SK-MEL-5 (cell line): Measurements from ENCODE around the gene ICAM3. TPM values are rescaled to one million over a fixed set of nuclear protein-coding genes. Genes with fewer than 3 reads are reported as not detected.
A peak's percentile ranks its signal among the peaks of the same experiment; 100 is the strongest.

Experiments
- DNase-seq: peaks from one replicate; pipeline ENCODE4 v3.0.0-alpha.2; 2016; ENCODE audit warnings: low read depth, low spot score
- in situ Hi-C: cut with HindIII; loops from 2 replicates; pipeline ENCODE4 v1.10.0; 2016; ENCODE audit warnings: low sequenced_read_pairs, high pct_unique_total_duplicates, low pct_unique_long_range_greater_than_20kb
- total RNA-seq: library from RNA; depleted of rRNA; stranded (reverse); fragments of >200 nt; shearing (Covaris generic); gene quantifications from 2 replicates; pipeline ENCODE4 v1.2.3, GENCODE V29; 2014

The ICAM3 gene
- total RNA-seq, 1 experiment from 2014 or later, result 7.6 TPM

DNA sequence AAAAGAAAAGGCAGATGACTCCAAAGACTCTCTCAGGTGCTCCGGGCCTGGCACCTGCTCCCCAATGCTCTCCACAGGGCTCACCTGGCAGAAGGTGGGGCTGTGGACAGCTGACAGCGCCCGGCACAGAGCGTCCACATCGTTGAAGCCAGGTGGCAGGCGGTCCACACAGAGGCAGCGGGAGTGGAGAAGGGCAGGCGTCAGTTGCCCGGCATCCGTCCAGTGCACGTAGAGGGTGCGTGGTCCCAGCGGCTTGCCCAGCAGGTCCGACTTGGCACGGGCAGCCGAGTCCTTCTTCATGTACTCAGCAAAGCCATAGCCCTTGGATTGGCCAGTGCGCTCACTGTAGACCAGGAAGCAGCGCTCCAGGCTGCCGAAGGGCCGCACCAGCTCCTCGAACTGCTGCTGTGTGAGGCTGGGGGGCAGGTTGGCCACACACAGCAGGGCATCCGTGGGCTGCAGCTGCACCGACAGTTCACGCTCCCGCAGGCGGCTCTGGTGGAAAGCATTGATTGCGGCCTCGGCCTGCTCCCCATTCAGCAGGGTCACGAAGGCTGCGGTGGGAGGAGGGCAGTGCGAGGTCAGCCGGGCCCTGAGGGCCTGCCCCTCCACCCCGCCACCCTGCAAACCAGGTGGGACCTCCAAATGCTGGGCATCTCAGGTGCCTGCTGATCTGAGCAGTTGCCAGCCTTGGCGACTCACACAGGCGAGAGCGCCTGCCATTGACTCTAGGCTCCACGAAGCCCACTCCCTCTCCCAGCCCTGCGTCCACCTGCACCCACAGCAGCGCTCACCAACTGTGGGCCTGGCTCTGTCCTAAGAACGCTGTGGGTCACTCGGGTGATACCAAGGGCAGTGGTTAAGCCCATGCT lies 10.6 kb downstream of the ICAM3 start:
- in situ Hi-C loops, result no loop called here
- DNase-seq, result no peak

DNA sequence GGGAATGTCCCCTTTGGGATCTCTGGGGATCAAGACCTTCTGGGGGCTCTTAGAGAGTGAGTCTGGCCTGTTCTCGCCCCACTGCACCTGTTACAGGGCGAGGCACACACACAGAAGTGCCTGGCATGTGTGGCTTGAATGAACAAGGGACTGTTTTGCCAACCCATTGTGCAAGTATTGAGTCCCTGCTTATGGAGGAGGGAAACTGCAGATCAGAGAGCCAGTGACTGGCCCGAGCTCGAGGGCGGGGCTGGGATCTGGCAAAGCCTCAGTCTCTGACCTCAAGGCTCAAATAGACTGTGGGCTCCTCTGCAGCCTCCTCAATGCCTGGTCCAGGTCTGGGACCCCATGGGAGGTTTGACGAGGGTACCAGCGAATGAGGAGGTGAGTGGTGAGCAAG lies 11.6 kb downstream of the ICAM3 start:
- in situ Hi-C loops, result no loop called here

DNA sequence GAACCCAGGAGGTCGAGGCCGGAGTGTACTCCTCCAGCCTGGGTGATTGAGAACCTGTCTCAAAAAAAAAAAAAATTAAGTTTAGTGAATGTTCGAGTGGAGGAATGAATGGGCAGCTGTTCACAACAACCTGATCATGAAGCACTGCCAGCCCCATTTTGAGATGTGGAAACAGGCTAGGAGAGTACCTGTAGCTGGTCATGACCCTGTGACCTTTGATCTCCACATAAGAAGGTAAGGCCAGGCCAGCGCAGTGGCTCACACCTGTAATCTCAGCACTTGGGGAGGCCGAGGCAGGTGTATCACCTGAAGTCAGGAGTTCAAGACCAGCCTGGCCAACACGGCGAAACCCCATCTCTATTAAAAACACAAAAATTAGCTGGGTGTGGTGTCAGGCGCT lies 13.7 kb downstream of the ICAM3 start:
- DNase-seq, result no peak
- in situ Hi-C loops, result no loop called here

More for the DNA sequence above, 11.6 kb downstream of the ICAM3 start:
- DNase-seq, result no peak

DNA sequence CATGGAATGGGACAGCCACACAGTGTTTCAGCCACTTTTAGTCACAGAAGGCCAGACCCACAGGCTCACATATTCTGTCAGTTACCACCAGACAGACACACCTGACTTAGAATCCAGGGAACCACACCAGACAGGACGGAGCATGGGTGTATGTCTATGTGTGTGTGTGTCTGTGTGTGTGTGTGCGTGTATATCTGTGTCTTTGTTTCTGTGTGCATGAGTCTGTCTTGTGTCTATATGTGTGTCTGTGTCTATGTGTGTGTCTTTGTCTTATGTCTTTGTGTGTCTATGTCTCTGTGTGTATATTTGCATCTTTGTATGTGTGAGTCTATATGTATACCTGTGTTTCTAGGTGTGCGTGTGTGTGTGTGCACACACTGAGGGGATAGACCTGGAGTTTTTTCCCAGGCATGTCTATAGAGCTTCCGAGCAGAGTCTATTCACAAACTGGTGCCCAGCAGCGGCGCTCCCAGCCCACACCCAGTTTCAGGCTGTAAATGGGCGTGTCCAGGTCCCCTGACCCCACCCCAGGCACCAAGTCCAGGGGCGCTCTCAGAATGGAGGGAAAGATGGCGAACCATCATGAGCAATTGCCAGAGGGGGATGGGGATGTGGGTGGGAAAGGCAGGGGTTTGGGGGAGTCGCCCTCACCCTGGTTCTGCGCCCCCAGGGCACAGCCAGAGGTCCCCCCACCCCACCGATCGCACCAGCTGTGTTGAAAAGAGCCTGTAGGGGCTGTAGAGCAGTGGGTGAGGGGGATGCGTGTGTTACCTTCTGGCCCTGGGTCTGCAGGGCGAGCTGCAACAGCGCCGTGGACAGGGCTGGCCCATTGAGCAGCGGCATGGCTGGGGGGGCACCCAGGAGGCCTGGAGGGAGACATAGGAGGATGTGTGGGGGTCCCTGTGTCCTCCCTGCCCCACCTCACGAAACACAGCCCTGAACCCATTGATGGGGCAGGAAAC lies 17.3 kb downstream of the ICAM3 start:
- DNase-seq, result no peak
- in situ Hi-C loops, result no loop called here

DNA sequence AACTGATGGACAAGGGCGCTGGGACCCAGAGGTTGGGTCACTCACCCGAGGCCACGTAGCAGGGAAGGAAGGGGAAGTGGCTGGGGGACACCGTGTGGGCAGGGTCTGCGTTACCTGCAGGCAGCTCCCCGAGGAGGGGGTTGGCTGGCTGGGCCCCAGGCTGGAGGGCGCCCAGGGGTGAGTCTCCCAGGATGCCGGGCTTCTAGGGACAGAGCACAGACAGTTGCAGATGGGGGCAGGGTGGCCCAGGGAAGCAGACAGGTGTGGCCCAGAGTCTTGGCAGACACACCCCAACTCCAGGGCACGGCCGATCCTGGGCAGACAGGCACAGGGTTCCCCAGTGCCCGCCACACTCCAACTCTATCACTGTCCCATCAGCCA lies 18.0 kb downstream of the ICAM3 start:
- in situ Hi-C loops, result no loop called here

DNA sequence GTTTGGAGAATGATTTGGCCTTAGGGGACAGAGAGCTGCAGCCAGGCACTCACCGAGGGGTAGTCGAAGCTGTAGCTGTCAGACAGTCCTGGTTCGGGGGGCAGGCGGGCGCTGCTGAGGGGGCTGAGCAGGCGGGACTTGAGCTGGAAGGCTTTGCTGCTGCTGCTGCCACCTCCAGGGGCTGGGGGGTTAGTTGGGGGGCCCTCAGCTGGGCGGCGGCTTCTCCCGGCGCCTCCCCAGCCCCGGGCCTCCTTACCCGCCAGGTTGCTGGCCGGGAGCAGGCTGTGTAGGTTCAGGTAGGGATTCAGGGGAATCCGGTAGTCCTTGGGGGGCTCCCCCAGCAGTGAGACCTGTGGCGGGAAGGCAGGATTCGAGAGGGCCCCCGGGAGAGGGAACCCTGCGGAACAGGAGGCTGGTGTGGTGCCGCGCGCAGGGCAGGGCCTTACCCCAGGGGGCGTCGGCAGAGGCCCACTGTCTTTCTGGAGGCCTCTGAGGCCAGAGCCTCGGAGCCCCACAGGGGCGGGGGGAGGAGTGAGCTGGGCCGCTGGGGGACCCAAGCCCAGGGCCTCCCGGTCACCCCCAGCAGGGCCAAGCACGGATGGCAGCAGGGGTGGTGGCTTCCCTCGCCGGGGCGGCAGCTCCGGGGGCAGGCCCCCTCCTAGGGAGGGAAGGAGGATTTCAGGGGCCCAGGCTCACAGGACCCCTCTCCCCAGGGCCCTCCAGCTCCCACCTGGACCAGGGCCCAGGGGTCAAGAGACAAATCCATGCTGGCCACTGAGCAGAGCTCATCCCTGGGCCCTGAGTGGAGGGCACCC lies 18.6 kb downstream of the ICAM3 start:
- in situ Hi-C loops, result no loop called here
- DNase-seq, result no peak

More for the DNA sequence above, 18.0 kb downstream of the ICAM3 start:
- no peak for DNase-seq

DNA sequence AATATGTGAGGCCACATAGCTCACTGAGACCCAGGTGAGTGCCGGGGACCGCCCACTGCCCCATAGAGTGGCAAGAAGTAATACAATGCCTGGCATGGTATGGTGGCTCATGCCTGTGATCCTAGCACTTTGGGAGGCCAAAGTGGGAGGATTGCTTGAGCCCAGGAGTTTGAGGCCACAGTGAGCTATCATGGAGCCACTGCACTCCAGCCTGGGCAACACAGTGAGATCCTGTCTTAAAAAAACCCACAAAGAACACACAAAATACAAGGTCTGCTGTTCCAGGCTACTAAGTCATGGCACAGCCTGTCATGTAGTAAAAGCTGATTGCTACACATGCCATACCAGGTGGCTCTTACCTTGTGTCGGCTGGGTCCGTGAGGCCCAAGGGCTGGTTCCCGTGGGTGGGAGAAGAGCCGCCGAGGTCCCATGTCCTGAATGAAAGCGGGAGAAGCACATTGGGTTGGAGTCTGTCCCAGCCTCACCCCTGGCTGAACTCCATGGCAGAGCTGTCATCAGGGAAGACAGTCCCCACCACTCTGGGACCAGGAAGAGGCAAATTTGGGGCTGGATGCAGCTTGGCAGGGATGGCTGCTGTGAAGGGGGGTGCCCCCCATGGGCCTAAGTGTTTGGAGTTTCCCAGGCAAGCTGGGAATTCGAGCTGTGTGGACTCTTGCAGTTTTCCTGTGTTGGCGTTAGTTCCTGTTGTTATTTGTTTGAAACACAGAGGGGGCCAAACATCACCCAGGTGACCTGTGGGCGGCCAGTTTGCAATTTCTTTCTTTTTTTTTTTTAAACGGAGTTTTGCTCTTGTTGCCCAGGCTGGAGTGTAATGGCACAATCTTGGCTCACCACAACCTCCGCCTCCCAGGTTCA lies 20.4 kb downstream of the ICAM3 start:
- in situ Hi-C loops, result no loop called here
- DNase-seq, result no peak

DNA sequence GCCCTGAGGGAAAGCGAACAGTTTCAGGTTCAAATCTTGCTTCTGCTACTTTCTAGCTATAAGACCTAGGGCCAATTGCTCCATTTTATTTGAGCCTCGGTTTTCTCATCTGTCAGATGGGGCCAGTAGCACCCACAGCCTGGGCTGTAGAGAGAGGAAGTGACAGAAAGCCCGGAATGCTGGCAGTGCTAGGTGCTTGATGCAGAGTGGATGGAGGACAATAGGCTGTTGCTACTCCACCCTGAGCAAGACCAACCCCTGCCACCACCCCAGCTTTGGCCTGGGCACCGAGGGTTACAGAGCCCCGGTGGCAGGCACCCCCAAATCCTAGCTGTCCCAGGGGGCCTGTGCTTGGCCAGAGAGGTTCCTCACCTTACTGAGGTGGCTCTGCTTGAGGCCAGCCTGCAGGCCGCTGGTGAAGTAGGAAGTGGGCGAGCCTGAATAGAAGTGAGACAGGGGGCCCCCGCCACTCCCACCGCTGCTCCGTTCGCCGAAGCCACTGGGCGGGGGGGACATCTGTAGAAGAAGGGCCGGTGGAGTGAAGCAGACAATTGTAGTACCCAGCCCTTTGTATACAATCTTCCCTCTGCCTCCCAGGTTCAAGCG lies 21.5 kb downstream of the ICAM3 start:
- DNase-seq, result no peak
- in situ Hi-C loops, result no loop called here

DNA sequence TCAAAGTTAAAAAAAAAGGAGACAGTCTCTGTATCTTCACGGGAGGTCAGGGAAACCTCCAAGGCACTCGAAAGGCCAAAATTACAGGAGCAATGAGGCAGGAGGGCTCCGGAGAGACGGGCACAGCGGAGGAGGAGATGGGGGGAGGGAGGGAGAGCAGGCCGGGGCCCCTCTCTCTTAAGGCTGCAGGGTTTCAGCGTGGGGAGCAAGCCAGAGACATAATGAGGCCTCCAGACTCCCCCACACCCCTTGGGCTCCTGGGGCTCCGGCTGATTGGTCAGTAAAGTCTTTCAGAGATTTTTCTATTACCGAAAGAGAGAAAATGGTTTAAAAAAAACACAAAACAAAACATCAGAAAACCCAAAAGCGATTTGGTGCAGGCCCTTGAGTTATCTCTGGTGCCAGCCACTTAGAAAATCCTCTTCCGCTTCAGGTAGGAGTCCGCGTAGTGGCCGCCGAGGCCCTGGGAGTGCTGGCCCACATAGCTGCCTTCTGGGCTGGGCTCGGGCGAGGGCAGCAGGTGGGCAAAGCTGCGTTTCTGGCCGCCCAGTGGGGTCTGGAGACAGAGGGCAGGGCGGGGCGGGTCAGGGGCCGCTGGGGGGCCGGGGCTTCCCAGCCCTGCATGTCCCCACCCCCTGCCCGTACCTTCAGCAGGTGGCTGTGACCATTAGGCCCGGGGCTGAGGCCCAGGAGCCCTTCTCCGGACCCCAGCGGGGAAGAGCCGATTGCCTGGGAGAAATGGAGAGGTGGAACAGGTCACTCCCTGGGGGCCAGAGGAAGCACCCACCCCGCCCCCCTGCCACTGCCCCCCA lies 22.2 kb downstream of the ICAM3 start:
- DNase-seq, result no peak
- in situ Hi-C loops, result no loop called here

DNA sequence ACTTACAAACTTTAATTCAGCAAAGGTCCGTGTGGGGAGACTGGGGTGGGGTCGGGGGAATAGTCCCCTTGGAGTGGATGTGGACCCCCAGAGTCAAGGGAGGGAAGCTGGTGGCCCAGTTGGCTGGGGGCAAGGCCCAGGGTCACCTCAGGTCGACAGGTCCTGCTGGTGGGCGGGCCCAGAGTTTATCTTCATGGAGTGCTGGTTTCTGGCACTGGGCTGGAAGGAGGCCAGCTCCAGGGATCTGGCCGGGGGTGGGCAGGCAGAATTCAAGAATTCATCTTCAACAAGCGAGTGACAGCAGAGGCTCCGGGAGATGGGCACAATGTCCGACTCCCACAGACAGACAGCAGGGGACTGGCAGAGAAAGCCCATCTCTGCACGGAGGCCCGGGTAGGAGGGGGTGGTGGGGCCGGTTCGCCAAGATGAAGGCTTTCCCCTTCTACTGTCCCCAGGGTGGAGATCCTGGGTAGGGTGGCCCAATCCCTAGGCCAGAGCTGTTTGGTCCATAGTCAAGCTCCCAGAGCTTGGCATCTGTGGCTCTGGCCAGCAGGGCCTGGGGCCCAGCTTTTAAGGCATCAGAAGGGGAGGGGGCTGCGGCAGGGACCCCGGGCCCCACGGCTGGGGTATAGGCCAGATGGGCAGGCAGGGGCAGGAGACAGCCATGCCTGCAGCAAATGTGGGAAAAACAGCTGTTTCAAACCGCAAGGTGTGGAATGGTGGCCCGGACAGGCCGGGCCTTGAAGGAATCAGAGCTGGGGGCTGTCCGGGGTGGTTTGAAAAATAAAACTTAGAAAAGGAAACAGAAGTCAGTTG lies 23.0 kb downstream of the ICAM3 start:
- in situ Hi-C loops, result no loop called here
- DNase-seq, result no peak

DNA sequence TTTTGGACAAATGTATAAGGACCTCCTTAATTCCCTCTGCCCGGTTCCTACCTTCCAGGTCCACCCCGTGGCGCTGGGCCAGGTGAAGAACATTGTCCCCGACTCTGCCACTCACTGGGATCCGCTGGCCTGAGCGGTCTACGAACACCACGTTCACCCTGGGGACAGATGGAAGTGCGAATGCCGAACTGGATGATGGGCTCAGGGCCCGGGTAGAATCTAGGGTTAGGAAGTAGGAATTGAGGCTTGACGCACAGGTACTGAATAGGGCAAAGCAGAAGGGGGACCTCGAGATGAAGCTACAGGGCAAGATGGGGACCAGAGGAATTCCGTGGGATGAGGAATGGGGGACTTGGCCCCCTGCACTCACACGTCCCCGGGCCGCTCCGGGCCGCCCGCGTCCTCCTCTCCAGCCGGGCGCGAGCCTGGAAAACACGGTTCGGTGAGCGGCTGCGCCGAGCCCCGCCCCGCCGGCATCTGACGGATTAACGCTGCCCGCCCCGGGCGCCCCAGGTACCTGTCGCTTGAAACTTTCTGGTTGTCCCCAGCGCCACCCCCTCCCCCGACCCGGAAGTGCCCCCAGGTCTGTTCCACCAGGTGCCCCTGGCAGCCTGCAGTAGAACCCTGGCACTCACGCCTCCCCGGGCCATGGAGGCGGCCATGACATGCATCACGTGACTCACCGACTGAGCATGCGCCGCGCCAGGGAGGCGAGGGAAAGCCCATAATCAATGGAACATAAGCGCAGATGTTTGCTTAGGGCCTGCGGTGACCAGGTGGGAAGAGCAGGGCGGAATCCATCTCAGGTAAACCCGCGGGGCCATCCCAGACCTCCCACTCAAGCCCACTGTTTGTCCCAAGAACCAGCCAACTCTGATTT lies 23.8 kb downstream of the ICAM3 start, which contains the start of gene FDX2:
FDX2 (minus strand) TSS at position 681 of the 880 bp plus-strand sequence; CDS start at position 662, 19 bp downstream.
- peak; percentile 79 for DNase-seq
- in situ Hi-C loops, result no loop called here

DNA sequence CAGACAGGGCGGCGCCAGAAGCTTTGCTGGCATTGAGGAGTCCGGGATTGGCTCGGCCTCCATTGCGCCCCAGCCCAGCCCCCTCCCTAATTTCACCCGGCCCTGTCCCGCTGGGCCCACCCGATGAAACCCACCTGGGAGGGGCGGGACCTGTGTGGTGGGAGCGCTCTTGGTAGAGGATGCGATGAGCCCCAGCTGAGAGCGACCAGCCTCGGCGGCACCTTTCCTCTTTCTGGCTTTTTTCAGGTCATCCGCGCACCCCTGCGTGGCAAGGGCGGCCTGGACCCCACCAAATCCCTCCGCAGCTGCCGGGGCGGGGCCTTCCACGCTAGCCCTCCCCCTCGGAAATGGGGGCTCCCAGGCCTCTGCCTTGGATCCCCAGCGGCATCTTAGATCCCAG lies 30.0 kb downstream of the ICAM3 start, which contains the start of gene ZGLP1:
ZGLP1 (minus strand) TSS at position 393 of the 400 bp plus-strand sequence.
- in situ Hi-C loops, result no loop called here
- DNase-seq, result no peak

DNA sequence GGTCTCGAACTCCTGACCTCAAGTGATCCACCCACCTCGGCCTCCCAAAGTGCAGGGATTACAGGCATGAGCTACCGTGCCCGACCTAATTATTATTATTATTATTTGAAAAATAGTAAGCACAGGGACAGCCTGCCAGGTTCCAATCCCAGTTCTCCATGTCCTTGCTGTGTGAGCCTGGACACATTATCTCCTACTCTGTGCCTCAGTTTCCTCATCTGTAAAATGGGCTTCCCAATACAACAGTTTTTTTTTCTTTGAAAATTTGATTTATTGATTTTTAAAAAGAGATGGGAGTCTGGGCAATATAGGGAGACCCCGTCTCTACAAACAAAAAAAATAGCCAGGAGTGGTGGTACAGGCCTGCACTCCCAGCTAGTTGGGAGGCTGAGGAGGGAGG lies 33.1 kb downstream of the ICAM3 start:
- in situ Hi-C loops, result no loop called here
- DNase-seq, result no peak
